CMK (cell line): ENCODE measurements around the gene XPNPEP3.
A peak's percentile ranks its signal among the peaks of the same experiment; 100 is the strongest.
"Not testable (repeated sequence)": the region's sequence is repeated elsewhere in the genome, so short reads cannot be mapped to it uniquely, and the experiment has no call there.

Source experiments
- DNase-seq: peaks from one replicate; pipeline ENCODE4 v3.0.0-alpha.2; 2010; ENCODE audit warnings: low read depth

XPNPEP3 gene

GRCh38 chr22:40856513-40857308 is at the start of gene XPNPEP3, which contains the start of gene ST13:
TSS of gene XPNPEP3 (plus strand) at chr22:40857148. CDS start at chr22:40857182, 34 bp downstream.
TSS of gene ST13 (minus strand) at chr22:40856639. CDS start at chr22:40856540, 99 bp downstream.
- peak; percentile 89 for DNase-seq

- no peak for DNase-seq
These were observed 48.7 kb upstream of the XPNPEP3 start for GRCh38 chr22:40808018-40808841.

GRCh38 chr22:40813912-40814315 is 43.0 kb upstream of the XPNPEP3 start:
- peak; percentile 92 for DNase-seq

- DNase-seq: no peak
These were observed 39.2 kb upstream of the XPNPEP3 start for GRCh38 chr22:40817737-40818136.

- peak; percentile 14 for DNase-seq
These were observed 38.7 kb upstream of the XPNPEP3 start for GRCh38 chr22:40818192-40818746.

GRCh38 chr22:40818747-40819598 is 38.0 kb upstream of the XPNPEP3 start, which contains the start of gene SLC25A17:
TSS of gene SLC25A17 (minus strand) at chr22:40819346. CDS start at chr22:40819248, 98 bp downstream.
- peak; percentile 63 for DNase-seq

GRCh38 chr22:40819599-40820140 is 37.3 kb upstream of the XPNPEP3 start:
- no peak for DNase-seq

GRCh38 chr22:40823426-40823825 is 33.5 kb upstream of the XPNPEP3 start:
- no peak for DNase-seq

- not testable (repeated sequence) for DNase-seq
These were observed 30.7 kb upstream of the XPNPEP3 start for GRCh38 chr22:40826292-40826691.

GRCh38 chr22:40826984-40827741 is 29.8 kb upstream of the XPNPEP3 start:
- no peak for DNase-seq

GRCh38 chr22:40829131-40829530 is 27.8 kb upstream of the XPNPEP3 start:
- DNase-seq: no peak

GRCh38 chr22:40834619-40835018 is 22.3 kb upstream of the XPNPEP3 start:
- DNase-seq: no peak

- no peak for DNase-seq
These were observed 18.5 kb upstream of the XPNPEP3 start for GRCh38 chr22:40838486-40838885.

- no peak for DNase-seq
These were observed 12.0 kb upstream of the XPNPEP3 start for GRCh38 chr22:40844951-40845350.

GRCh38 chr22:40845816-40846215 is 11.1 kb upstream of the XPNPEP3 start:
- DNase-seq: not testable (repeated sequence)

GRCh38 chr22:40853333-40853732 is 3.6 kb upstream of the XPNPEP3 start:
- no peak for DNase-seq

GRCh38 chr22:40853961-40854360 is 3.0 kb upstream of the XPNPEP3 start:
- DNase-seq: no peak

- no peak for DNase-seq
These were observed 1.6 kb upstream of the XPNPEP3 start for GRCh38 chr22:40855071-40855978.

- DNase-seq: peak; percentile 27
These were observed 902 bp upstream of the XPNPEP3 start for GRCh38 chr22:40855979-40856512.
